NCI-H128 (cell line): ENCODE data around the gene APOLD1.
"Not testable (repeated sequence)": the region's sequence is repeated elsewhere in the genome, so short reads cannot be mapped to it uniquely, and the experiment has no call there.

ENCODE experiments used
- DNase-seq: peaks from one replicate; lab custom pipeline; 2025; ENCODE audit not compliant: unreplicated experiment; lab: John Stamatoyannopoulos, UW

APOLD1 gene

DNA sequence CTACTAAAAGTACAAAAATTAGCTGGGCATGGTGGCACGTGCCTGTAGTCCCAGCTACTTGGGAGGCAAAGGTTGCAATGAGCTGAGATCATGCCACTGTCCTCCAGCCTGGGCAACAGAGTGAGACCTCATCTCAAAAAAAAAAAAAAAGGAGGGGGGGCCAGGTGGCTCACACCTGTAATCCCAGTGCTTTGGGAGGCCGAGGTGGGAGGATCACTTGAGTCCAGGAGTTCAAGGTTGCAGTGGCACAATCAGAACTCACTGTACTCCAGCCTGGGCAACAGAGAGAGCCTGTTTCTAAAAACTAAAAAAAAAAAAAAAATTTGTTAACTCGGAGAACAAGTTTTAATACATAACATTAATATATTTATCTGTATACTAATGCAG is 22.1 kb downstream of the APOLD1 start:
- DNase-seq, result not testable (repeated sequence)

DNA sequence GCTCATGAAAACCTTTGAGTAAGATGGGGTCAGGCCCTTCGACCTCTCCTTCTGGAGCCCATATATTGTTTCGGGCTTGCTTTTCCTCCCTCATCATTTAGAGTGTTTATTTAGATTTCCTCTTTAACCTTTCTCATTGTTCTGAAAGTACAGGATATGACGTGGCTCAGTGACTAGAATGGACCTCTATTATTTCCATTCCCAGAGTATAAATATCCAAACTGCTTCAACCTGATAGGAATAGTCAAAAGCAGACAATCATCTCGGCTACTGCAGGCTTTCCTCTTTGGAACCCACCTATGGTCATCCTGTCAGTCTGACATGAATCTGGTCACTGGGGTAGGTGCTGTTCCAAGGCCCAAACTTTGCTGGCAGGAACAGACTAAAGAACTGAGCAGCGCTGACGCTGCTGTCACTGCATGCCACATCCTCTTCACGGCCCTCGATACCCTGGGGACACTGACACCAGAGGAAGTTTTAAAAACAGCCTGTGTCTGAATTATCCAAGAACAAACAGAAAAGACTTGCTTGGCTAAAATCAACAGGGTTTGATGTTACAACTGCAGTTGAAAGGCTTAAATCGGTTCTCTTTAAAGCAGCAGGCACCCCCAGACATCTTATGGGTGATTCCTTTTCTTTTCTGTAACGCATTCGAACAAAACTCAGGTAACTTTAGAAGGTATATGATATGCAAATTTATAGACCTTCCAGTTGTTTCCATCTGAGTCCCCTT is 22.7 kb downstream of the APOLD1 start:
- no peak for DNase-seq

DNA sequence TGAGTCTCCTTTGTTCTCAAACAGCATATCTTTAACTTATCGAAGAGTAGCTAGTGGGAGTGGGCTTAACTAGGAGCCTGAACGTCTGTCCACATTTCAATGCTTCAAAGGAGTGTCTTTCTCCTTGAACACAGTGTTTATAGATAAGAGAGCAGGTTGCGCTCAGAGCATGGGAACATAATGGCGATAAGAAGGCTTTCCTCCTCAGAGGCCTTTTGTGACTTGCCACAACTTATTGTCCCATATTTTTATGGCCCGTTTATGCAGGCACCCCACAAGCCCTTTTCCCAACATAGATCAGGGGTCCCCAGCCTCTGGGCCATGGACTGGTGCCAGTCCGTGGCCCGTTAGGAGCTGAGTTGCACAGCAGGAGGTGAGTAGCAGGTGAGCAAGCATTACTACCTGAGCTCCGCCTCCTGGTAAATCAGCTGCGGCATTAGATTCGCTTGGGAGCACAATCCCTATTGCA is 25.1 kb downstream of the APOLD1 start:
- no peak for DNase-seq

DNA sequence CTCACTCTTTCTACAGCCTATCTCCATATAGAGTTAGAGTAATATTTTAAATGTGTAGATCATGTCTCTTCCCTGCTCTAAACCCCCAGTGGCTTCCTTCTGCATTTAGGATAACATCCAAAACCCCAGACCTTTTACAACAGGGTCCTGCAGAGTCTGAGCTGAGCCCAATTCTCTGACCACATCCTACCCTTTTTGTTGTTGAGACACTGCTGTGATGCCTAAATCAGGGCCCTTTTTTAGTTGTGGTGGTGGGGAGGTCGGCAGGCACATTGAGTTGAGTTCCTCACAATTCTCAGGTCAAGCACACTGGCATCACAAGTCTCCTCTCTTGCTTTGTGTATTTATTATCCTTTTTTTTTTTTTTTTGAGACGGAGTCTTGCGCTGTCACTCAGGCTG is 25.9 kb downstream of the APOLD1 start:
- no peak for DNase-seq

DNA sequence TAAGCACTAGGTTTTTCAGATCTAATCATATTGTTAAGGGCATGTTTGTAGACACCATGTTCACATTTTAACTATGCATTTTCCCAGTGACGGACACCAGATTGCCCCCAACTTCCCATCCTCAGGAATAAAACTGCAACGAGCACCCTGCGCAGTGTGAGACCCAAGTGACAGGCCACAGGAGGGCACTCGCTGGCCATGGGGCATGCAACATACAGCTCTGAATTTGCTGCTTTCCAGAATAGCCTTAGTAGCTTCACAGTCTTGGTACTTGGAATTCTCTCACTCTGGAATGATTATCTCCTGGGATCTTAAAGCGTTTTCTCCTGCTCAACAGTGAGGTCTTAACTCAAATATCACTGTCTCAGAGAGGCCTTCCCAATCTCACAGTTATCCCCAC is 26.7 kb downstream of the APOLD1 start:
- DNase-seq, result no peak

DNA sequence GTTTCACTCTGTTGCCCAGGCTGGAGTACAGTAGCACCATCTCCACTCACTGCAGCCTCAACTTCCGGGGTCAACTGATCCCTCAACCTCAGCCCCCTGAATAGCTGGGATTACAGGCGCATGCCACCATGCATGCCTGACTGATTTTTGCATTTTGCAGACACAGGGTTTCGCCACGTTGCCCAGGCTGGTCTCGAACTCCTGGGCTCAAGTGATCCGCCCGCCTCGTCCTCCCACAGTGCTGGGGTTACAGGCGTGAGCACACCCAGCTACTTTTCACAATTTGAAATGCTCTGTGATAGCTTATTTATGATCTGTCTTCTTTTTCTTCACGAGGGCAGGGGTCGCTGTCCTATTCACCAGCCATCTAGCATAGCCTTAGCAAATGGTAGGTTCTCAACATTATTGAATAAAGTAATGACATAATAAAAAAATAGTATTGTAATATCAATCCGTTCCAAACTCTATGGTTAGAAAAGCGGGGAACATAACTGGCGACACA is 27.2 kb downstream of the APOLD1 start:
- no peak for DNase-seq

DNA sequence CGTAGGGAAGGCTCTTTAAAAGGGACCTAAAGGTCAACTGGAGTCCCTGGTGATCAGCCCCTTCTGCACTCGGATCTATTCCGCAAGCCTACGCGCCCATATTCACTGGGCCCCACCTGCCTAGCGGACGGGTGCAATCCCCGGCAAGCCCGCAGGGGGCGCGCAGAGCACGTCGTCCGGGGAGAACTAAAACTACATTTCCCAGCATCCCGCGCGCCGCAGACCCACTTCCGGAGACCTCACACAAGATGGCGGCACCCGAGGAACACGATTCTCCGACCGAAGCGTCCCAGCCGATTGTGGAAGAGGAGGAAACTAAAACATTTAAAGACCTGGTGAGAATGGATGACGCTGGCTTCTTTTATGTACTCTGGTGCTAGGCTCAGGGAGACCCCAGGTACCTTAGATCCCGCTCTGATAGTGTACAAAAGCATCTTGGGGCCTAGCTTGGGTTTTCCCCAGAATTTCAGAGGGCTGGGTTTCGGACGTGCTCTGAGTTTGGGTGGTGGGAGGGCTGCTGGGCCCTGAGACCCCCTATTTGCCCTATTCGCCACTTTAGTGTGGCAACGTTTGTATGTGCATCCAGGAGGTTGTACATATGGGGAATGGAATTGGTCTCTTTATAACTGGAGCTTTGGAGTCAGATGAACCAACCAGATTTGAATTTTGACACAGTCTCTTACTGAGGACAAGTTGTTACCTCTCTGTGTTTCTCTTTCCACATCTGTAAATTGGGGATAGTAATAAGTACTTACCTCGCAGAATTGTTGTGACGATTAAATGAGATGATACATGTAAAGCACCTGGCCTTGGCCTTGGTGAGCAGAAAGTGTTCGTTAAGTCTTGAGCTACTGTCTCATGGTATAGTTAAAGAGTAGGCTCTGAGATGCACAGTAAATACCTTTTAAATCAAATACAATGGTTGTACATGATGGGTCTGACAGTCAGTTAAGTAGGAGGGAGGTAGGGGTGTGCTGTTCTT is 28.0 kb downstream of the APOLD1 start, which contains the start of gene DDX47:
Gene DDX47 (plus strand): TSS at position 227 of the 982 bp plus-strand sequence. CDS start 22 bp downstream, at position 249.
- peak; percentile 84 for DNase-seq

DNA sequence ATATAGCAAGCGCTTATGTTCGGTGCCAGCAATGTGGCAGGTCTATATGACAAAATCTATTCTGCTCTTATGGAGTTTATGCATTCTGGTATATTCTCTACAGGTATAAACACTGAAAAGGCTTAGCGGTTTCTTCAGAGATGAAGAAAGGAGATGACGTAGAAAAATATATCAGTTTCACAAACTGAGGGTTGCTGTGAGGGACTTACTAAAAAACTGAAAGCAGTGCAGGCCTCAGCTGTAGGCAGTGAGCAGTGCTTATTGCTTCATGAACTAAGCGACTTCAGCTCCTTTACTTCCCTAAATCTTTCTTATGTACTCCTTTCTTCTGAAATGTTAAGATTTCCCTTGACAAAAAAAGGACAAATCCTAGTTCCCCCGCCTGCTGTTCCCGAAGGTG is 32.2 kb downstream of the APOLD1 start:
- no peak for DNase-seq

DNA sequence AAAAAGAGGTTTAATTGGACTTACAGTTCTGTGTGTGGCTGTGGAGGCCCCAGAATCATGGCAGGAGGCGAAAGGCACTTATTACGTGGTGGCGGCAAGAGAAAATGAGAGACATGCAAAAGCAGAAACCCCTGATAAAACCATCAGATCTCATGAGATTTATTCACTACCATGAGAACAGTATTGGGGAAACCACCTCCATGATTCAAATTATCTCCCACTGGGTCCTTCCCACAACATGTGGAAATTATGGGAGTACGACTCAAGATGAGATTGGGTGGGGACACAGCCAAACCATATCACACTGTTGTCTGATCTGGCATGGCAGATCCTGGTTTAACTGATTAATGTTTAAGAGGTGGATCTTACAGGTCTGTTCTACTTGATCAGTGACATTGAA is 33.2 kb downstream of the APOLD1 start:
- no peak for DNase-seq

DNA sequence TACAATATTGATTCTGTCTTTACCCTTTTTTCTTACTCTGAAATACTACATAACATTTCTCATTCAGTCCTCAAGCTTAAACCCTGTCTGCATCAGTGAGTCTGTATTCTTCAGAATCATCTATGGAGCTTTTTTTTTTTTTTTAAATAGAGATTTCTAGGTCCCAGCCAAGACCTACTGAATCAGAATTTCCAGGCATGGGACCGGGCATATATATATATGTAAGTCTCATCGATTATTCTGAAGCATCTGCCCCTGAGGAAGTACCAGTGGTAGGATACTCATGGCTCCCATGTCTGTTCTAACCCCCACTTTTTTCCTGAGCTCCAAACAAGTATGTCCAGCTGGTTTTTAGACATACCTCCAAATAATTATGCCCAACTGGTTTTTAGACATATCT is 33.8 kb downstream of the APOLD1 start:
- DNase-seq, result no peak

DNA sequence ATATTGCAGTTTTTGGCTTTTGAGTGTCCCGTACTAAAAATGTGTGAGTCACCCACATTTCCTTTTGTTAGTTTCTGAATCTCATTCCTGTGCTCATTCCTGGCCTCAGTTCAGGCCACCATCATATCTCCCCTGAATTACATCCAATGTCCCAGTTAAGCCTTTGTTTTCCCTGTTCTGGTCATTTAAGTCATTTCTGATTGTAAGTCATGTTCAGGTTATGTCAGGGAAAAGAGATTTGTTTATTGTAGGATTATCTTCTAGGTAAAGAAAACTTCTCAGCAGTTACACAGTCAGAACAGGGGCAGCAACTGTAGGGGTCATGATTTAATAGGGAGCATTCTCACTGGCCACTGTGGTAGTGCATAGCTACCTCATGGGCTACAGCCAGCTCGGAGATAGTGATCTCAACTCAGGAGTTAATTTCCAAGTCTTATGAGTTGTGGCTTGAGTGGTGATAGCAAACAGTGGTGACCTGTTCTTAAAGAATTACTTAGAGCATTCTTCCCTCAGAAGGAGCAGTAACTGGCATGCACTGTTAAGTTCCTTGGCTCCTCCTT is 34.4 kb downstream of the APOLD1 start:
- DNase-seq, result no peak

DNA sequence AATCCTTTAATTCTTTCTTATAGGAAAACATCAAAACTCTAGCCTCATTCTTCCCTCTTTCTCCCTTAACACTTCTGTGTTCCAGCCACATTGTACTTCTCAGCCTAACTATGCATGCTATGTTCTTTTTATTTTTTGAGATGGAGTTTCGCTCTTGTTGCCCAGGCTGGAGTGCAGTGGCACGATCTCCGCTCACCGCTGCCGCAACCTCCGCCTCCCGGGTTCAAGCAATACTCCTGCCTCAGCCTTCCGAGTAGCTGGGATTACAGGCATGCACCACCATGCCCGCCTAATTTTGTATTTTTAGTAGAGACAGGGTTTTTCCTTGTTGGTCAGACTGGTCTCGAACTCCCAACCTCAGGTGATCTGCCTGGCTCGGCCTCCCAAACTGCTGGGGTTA is 34.9 kb downstream of the APOLD1 start:
- not testable (repeated sequence) for DNase-seq

DNA sequence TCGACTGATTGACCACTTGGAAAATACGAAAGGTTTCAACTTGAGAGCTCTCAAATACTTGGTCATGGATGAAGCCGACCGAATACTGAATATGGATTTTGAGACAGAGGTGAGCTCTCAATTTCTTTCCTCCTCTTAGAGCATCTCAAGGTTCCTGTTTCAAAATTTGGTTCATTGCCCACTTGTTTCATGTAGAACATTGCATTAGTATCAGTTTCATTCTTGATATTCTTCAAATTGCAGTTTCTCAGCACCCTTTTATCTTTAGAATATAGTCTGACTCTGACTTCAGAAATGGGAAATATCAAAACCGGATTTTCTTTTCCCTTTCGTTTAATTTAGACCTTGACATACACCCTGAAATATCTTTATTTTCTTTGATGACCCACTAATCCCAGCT is 36.5 kb downstream of the APOLD1 start:
- DNase-seq, result no peak

DNA sequence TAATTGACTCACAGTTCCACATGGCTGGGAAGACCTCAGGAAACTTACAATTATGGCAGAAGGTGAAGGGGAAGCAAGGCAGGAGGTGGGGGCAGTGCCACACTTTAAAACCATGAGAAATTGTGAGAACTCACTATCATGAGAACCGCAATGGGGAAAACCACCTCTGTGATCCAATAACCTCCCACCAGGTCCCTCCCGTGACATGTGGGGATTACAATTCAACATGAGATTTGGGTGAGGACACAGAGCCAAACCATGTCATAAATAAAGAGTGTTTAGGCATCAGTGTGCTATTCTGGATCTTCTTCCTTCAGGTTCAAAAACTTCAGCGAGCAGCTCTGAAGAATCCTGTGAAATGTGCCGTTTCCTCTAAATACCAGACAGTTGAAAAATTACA is 37.4 kb downstream of the APOLD1 start:
- DNase-seq, result no peak

DNA sequence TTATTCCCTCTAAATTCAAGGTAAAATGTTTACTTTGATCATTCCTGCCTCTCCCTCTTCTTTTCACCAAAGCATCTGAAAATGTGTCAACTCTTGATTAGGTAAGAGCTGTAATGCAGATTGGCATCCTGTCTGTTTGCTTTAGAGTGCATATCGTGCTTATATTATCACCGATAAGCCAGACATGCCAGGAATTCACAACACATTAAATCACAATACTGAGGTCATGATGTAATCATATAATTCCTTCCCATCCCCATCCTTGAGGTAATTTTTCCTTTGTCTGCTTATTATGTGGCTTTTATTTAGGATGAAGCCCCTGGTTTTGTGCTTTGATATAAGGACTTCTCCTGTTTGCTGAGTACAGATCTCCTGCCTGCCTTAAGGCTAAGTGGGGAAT is 37.8 kb downstream of the APOLD1 start:
- DNase-seq, result no peak

DNA sequence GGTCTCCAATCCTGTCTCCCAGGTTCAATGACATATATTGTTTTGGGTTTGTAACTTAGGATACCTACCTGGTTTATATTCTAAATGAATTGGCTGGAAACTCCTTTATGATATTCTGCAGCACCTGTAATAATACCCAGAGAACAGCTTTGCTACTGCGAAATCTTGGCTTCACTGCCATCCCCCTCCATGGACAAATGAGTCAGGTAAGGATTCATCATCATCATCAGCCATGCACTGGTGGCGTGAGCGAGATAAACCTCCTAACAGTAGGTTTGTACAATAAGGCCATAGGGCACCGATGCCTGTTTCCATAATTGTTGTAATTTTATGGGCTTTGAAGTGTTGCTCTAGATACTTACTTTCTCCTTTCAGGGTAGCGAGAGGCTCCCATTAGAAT is 38.4 kb downstream of the APOLD1 start:
- DNase-seq, result no peak

DNA sequence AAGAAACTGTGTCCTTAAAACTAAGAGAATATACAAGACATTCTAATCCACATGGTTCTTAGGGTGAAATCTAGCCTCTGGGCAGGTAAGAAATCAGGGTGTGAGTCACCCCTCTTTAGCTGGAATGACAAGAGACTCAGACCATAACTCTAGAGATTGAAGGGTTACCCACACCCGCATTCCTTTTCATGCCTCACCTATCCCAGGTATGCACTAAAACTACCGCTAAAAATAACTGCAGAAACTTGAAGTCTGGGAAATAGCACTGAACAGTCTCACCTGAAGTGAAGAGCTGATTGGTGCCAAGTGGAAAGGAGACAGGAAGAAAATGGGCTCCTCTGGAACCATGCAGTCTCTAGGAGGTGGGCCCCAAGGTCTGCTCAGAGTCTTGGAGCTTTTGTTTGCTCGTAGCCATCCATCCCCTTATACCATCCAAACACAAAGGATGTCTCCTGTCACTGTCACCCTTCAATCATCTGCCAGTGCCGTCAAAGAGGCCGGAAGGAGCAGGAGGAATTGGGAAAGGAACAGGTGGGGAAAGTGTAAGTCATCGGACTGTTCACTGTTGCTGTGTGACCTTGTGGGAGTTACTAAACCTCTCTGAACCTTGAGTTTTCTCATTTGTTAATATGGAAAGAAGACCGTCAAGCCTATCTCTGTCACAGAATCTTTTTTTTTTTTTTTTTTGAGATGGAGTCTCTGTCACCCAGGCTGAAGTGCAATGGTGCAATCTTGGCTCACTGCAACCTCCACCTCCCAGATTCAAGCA is 50.1 kb downstream of the APOLD1 start:
- no peak for DNase-seq

DNA sequence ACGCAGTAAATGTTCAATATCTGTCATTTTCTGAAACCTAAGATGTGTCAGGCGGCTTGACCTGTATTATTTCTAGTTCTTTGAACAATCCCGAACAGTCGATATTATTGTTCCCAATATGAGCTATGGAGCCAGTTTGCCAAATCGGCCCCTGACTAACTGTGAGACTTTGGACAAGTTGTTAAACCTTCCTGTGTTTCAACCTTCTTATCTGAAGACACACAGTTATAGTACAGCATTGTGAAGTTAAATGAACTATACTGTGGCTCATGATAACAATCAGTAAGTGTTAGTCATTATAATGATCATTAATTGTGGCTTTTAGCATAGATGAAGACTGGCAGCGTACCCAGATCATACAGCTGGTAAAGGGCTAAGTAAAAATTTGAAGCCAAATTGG is 51.1 kb downstream of the APOLD1 start:
- no peak for DNase-seq

DNA sequence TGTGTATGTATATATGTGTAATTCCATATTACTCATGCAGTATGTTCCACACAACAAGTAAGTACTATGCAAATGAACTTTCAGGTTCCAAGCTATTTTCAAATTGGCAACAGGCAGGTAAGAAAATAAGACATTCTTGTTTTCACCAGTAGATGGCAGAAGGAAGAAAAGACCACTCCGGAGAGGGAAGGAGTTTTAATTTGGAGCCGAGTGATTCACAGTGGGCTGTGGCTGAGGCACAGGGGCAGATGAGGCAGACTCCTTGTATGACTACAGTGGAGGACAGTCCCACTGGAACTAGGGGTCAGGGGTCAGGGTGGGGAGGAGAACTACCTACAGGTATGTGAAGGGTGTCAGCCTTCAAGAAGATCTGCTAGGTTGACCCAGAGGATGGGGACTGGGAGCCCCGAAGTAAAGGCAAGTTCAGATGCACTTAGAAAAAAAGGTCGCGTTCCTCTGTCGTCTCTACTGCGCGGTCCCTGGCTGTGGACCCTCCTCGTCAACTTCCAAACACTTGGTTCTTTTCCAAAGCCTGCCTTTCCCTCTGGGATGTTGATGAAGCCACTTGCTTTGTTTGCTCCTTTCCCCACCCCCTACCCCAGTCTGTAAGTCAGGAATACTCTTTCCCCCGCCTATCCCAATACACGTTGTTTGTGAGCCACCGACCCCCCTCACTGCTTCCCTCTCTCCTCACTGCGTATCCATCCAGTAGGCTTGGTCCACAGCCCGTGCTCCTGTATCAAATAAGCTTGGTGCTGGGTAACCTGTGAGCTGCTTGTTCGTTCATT is 51.8 kb downstream of the APOLD1 start:
- no peak for DNase-seq

DNA sequence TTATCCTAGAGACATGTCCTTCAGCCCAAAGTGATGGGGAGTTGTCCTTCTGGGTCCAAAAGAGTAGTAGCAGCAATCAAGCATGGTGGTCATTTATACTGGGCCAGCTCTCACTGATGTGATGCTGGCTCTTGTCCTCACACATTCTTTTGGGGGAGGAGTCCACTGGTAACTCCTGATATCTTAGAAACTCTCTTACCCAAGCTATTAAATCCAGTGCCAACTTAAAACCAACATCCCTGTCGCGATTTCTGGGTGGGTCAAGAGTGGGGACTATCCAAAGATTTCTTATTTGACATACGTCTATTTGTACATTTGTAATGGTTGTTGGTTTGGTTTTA is 52.3 kb downstream of the APOLD1 start:
- no peak for DNase-seq
